HepG2 (cell line): ENCODE data around the gene SNRNP27. TPM values are rescaled to one million over a fixed set of nuclear protein-coding genes. Genes with fewer than 3 reads are reported as not detected.
A peak's percentile ranks its signal among the peaks of the same experiment; 100 is the strongest.

Experiments
- AGO1 ChIP-seq: fragments of 200-400 bp; formaldehyde crosslinking; IDR thresholded peaks from 2 replicates; pipeline ENCODE4 v1.6.1; 2017; ENCODE audit warnings: mild to moderate bottlenecking, low read depth, low read length, moderate library complexity; ENCODE audit not compliant: poor library complexity, severe bottlenecking
- ARNT2 ChIP-seq: sonication (generic); formaldehyde crosslinking; IDR thresholded peaks from 2 replicates; pipeline ENCODE4 v1.8.0; 2022; ENCODE audit warnings: mild to moderate bottlenecking, low read depth, missing genetic modification reagents, moderate library complexity
- ATF7-NPFF ChIP-seq: sonication (generic); formaldehyde crosslinking; IDR thresholded peaks from 2 replicates; pipeline ENCODE4 v1.8.1; 2023; ENCODE audit warnings: mild to moderate bottlenecking, low read depth, missing genetic modification reagents, moderate library complexity
- GPN1 ChIP-seq: sonication (generic); formaldehyde crosslinking; IDR thresholded peaks from 2 replicates; pipeline ENCODE4 v1.5.1; 2020; ENCODE audit warnings: missing genetic modification reagents, borderline replicate concordance
- KAT7 ChIP-seq: IDR thresholded peaks from 2 replicates; pipeline ENCODE4 v1.6.1; 2018; ENCODE audit warnings: borderline replicate concordance, missing compliant biosample characterization
- KDM2A ChIP-seq: sonication (generic); formaldehyde crosslinking; IDR thresholded peaks from 2 replicates; pipeline ENCODE4 v1.4.0; 2020; ENCODE audit warnings: low read depth, missing genetic modification reagents, borderline replicate concordance
- PCBP2 ChIP-seq: fragments of 200-400 bp; formaldehyde crosslinking; optimal IDR thresholded peaks from 2 replicates; pipeline ENCODE3; 2018; ENCODE audit warnings: low read length, low read depth; ENCODE audit not compliant: poor library complexity, severe bottlenecking
- POLR2A ChIP-seq, 2 experiments: IDR thresholded peaks; 2 replicates each; pipeline ENCODE4 v1.6.1; 2011; ENCODE audit warnings: low read depth in 2 of 2, low read length in 2 of 2, mild to moderate bottlenecking in 1 of 2, moderate library complexity in 1 of 2; ENCODE audit not compliant: insufficient read depth in 1 of 2
- SIN3B ChIP-seq: fragments of 150-350 bp; IDR thresholded peaks from 2 replicates; pipeline ENCODE4 v1.6.1; 2014; ENCODE audit warnings: low read length
- SOX13 ChIP-seq, 3 experiments: fragments of 450-650 bp in 1 of 3; sonication (generic) in 1 of 3; formaldehyde crosslinking in 1 of 3; IDR thresholded peaks in 2 of 3; conservative IDR thresholded peaks in 1 of 3; 2 replicates each; pipeline versions ENCODE4 v1.5.0 to v1.6.1; 2016 to 2020; ENCODE audit warnings: antibody characterized with exemption in 1 of 3, mild to moderate bottlenecking in 1 of 3, missing compliant biosample characterization in 1 of 3, missing genetic modification reagents in 1 of 3, moderate library complexity in 1 of 3
- ZNF121 ChIP-seq: sonication (generic); formaldehyde crosslinking; IDR thresholded peaks from 2 replicates; pipeline ENCODE4 v1.5.0; 2020; ENCODE audit warnings: mild to moderate bottlenecking, missing genetic modification reagents
- ZNF20 ChIP-seq: sonication (generic); formaldehyde crosslinking; IDR thresholded peaks from 2 replicates; pipeline ENCODE4 v1.4.0; 2020; ENCODE audit warnings: mild to moderate bottlenecking, moderate library complexity, missing genetic modification reagents
- ZNF333 ChIP-seq: sonication (generic); formaldehyde crosslinking; IDR thresholded peaks from 2 replicates; pipeline ENCODE4 v1.4.0; 2020; ENCODE audit warnings: mild to moderate bottlenecking, missing genetic modification reagents, borderline replicate concordance
- ZNF33A ChIP-seq: sonication (generic); formaldehyde crosslinking; IDR thresholded peaks from 2 replicates; pipeline ENCODE4 v1.5.1; 2020; ENCODE audit warnings: missing genetic modification reagents, mild to moderate bottlenecking, moderate library complexity, borderline replicate concordance
- ZNF563 ChIP-seq: sonication (generic); formaldehyde crosslinking; IDR thresholded peaks from 2 replicates; pipeline ENCODE4 v1.8.0; 2022; ENCODE audit warnings: mild to moderate bottlenecking, moderate library complexity, missing genetic modification reagents
- polyA plus RNA-seq, 8 experiments: library from polyadenylated mRNA; depleted of rRNA in 3 of 8; stranded (reverse) in 7 of 8; unstranded in 1 of 8; fragments of >200 nt; fragmentation: Illumina TruSeq in 4 of 8; extraction: Trizol in 4 of 8; gene quantifications; 2 replicates each; pipeline versions ENCODE4 v1.2.1 to v1.2.3, GENCODE V29; 2011 to 2016; ENCODE audit warnings: low read depth in 4 of 8, missing spikeins in 1 of 8, mixed read lengths in 1 of 8; ENCODE audit not compliant: insufficient read depth in 1 of 8
- total RNA-seq, 5 experiments: library from RNA; depleted of rRNA; stranded (reverse); fragments of >200 nt; fragmentation: Illumina TruSeq; extraction: Trizol; gene quantifications; 2 replicates each; pipeline ENCODE4 v1.2.3, GENCODE V29; 2016; ENCODE audit warnings: low read depth in 1 of 5
- TF ChIP-seq, protein P1 (sequence below): sonication (generic); formaldehyde crosslinking; IDR thresholded peaks from 2 replicates; pipeline ENCODE4 v1.5.0; 2020; ENCODE audit warnings: mild to moderate bottlenecking, missing genetic modification reagents, borderline replicate concordance
- TF ChIP-seq, protein P2 (sequence below): sonication (generic); formaldehyde crosslinking; conservative IDR thresholded peaks from 2 replicates; pipeline ENCODE4 v1.8.1; 2023; ENCODE audit warnings: missing genetic modification reagents
- TF ChIP-seq, protein P3 (sequence below): sonication (generic); formaldehyde crosslinking; IDR thresholded peaks from 2 replicates; pipeline ENCODE4 v1.4.0; 2020; ENCODE audit warnings: mild to moderate bottlenecking, missing genetic modification reagents

SNRNP27 gene
- total and polyA plus RNA-seq, 2 of the 13 experiments (the other 11 are each of a cell fraction or from before 2014, with no cell fraction given): 49.8 to 54.6 TPM

DNA sequence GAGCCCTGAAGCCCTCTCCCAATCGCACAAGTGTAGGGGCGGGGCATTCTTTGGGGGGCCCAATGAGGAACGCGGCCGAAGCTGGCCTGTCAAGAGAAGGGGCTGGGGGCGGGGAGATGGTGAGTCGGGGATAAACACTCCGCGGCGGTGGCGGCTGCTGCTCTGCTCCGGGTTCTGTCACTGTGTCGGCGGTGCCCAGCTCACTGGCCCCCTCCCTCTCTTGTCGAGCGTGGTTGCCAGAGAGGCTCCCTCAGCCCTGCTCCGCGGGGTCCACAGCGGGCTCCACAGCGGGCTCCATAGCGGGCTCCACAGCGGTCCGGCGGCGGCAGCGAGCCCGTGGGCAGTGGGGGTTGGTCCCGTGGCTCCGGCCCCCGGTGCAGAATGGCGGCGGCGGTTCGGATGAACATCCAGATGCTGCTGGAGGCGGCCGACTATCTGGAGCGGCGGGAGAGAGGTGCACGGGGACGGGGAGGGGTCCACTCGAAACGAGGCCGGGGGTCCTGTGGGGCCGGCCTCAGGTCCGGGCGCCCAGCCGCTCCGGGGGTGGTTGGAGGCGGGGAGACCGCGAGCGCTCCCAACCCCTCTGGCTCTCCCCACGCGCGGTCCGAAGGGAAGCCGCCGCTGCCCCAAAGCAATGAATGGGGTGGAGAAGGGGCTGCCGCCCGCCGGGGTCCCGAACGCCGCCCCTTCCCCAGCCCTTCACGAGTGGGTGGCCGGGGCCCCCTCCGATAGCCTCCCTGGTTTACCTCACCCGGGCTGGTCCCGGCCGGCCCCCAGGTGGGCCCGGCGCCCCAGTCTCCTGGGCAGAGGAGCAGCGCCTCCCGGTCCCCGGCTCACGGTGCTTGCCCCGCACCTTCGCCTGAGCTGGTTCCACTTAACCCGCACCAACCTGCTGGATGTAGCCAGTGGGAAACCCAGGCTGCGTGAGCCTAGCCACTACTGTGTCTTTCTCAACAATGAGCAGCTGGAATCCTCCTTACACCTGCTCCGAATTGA is 21.5 kb downstream of the SNRNP27 start, which contains the start of gene MXD1 (continued):
- TF ChIP-seq SOX13 (IDR thresholded peaks at IDR 0.05): no peak; the same call in 1 of the 2 replicates
- 0 out of 4 replicates have a peak, but pooled peaks of 1 of the 2 experiments have one; percentile 6 for TF ChIP-seq SOX13 (CRISPR knock-in tag; conservative IDR thresholded peaks at IDR 0.05 in 1 of 2, IDR thresholded peaks at IDR 0.05 in 1 of 2)
- TF ChIP-seq, protein P1, sequence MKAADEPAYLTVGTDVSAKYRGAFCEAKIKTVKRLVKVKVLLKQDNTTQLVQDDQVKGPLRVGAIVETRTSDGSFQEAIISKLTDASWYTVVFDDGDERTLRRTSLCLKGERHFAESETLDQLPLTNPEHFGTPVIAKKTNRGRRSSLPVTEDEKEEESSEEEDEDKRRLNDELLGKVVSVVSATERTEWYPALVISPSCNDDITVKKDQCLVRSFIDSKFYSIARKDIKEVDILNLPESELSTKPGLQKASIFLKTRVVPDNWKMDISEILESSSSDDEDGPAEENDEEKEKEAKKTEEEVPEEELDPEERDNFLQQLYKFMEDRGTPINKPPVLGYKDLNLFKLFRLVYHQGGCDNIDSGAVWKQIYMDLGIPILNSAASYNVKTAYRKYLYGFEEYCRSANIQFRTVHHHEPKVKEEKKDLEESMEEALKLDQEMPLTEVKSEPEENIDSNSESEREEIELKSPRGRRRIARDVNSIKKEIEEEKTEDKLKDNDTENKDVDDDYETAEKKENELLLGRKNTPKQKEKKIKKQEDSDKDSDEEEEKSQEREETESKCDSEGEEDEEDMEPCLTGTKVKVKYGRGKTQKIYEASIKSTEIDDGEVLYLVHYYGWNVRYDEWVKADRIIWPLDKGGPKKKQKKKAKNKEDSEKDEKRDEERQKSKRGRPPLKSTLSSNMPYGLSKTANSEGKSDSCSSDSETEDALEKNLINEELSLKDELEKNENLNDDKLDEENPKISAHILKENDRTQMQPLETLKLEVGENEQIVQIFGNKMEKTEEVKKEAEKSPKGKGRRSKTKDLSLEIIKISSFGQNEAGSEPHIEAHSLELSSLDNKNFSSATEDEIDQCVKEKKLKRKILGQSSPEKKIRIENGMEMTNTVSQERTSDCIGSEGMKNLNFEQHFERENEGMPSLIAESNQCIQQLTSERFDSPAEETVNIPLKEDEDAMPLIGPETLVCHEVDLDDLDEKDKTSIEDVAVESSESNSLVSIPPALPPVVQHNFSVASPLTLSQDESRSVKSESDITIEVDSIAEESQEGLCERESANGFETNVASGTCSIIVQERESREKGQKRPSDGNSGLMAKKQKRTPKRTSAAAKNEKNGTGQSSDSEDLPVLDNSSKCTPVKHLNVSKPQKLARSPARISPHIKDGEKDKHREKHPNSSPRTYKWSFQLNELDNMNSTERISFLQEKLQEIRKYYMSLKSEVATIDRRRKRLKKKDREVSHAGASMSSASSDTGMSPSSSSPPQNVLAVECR (CRISPR knock-in tag): peak; percentile 87
- TF ChIP-seq ZNF333 (CRISPR knock-in tag): peak; percentile 84; the same call in 1 of the 2 replicates
- 0 out of 2 replicates have a peak, but pooled peaks have one; percentile 31 for TF ChIP-seq ZNF121 (CRISPR knock-in tag)
- peak; percentile 89 to 95 for TF ChIP-seq POLR2A (IDR thresholded peaks at IDR 0.05; ENCODE audit: insufficient read depth in 1 of 2, low read depth in 2 of 2, low read length in 2 of 2)
- TF ChIP-seq, protein P2, sequence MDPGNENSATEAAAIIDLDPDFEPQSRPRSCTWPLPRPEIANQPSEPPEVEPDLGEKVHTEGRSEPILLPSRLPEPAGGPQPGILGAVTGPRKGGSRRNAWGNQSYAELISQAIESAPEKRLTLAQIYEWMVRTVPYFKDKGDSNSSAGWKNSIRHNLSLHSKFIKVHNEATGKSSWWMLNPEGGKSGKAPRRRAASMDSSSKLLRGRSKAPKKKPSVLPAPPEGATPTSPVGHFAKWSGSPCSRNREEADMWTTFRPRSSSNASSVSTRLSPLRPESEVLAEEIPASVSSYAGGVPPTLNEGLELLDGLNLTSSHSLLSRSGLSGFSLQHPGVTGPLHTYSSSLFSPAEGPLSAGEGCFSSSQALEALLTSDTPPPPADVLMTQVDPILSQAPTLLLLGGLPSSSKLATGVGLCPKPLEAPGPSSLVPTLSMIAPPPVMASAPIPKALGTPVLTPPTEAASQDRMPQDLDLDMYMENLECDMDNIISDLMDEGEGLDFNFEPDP (CRISPR knock-in tag): 0 out of 2 replicates have a peak, but pooled peaks have one; percentile 84
- peak; percentile 67; the same call in 1 of the 2 replicates for TF ChIP-seq ZNF20 (CRISPR knock-in tag)
- peak; percentile 43; the same call in 1 of the 2 replicates for TF ChIP-seq ARNT2 (CRISPR knock-in tag)
- peak; percentile 67 for TF ChIP-seq ATF7-NPFF (CRISPR knock-in tag)
- TF ChIP-seq ZNF563: peak; percentile 50; the same call in 1 of the 2 replicates
- TF ChIP-seq, protein P3, sequence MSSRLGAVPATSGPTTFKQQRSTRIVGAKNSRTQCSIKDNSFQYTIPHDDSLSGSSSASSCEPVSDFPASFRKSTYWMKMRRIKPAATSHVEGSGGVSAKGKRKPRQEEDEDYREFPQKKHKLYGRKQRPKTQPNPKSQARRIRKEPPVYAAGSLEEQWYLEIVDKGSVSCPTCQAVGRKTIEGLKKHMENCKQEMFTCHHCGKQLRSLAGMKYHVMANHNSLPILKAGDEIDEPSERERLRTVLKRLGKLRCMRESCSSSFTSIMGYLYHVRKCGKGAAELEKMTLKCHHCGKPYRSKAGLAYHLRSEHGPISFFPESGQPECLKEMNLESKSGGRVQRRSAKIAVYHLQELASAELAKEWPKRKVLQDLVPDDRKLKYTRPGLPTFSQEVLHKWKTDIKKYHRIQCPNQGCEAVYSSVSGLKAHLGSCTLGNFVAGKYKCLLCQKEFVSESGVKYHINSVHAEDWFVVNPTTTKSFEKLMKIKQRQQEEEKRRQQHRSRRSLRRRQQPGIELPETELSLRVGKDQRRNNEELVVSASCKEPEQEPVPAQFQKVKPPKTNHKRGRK: 0 out of 2 replicates have a peak, but pooled peaks have one; percentile 46
- TF ChIP-seq KDM2A (CRISPR knock-in tag): peak; percentile 0; the same call in 1 of the 2 replicates
- peak; percentile 28; the same call in 1 of the 2 replicates for TF ChIP-seq KAT7 (CRISPR knock-in tag)
- peak; percentile 69; the same call in 1 of the 2 replicates for TF ChIP-seq SIN3B
- TF ChIP-seq PCBP2: no peak
- TF ChIP-seq GPN1 (CRISPR knock-in tag): 0 out of 2 replicates have a peak, but pooled peaks have one; percentile 66
- TF ChIP-seq AGO1: no peak
- TF ChIP-seq ZNF33A (CRISPR knock-in tag): no peak
